SU-DHL-6 (cell line): ENCODE results near the gene C6orf89.

ENCODE experiments used
- H2AFZ ChIP-seq: fragments of 200-600 bp; sonication (generic); 2 replicates; pipeline ENCODE4 v1.6.1; 2014; ENCODE audit warnings: low read depth, mild to moderate bottlenecking, moderate library complexity, mixed read lengths, antibody characterized with exemption, low read length; ENCODE audit not compliant: severe bottlenecking
- H3F3A ChIP-seq: fragments of 200-600 bp; shearing (Covaris generic); 2 replicates; pipeline ENCODE4 v1.6.0; 2016; ENCODE audit warnings: antibody characterized with exemption, mild to moderate bottlenecking; ENCODE audit not compliant: insufficient read depth
- H3K27ac ChIP-seq: fragments of 200-600 bp; sonication (generic); 2 replicates; pipeline ENCODE4 v1.5.1; 2016; ENCODE audit warnings: low read depth, mild to moderate bottlenecking, low read length, moderate library complexity, mixed read lengths
- H3K27me3 ChIP-seq: fragments of 200-600 bp; sonication (generic), shearing (Covaris generic); 2 replicates; pipeline ENCODE4 v1.6.0; 2014; ENCODE audit warnings: mild to moderate bottlenecking, low read length
- H3K36me3 ChIP-seq: fragments of 200-600 bp; sonication (generic); 2 replicates; pipeline ENCODE4 v1.6.1; 2014; ENCODE audit warnings: mild to moderate bottlenecking, low read length, mixed read lengths
- H3K4me2 ChIP-seq: fragments of 300-600, 200-600 bp; shearing (Covaris generic), sonication (generic); 2 replicates; pipeline ENCODE4 v1.6.0; 2014; ENCODE audit warnings: low read length, low read depth, mild to moderate bottlenecking; ENCODE audit not compliant: poor library complexity, severe bottlenecking
- H3K4me3 ChIP-seq: fragments of 200-600 bp; sonication (generic); 2 replicates; pipeline ENCODE4 v1.5.1; 2014; ENCODE audit warnings: antibody characterized with exemption, low read length, mild to moderate bottlenecking, mixed read lengths; ENCODE audit not compliant: insufficient read depth, poor library complexity, severe bottlenecking
- H3K79me2 ChIP-seq: fragments of 200-600 bp; sonication (generic); 2 replicates; pipeline ENCODE4 v1.6.1; 2014; ENCODE audit warnings: mild to moderate bottlenecking, low read length, moderate library complexity; ENCODE audit not compliant: insufficient read depth
- H3K9ac ChIP-seq: fragments of 200-600 bp; sonication (generic); 2 replicates; pipeline ENCODE4 v1.7.0; 2014; ENCODE audit warnings: mild to moderate bottlenecking, low read length
- H3K9me2 ChIP-seq: fragments of 200-600 bp; sonication (generic); replicated peaks from 2 replicates; pipeline ENCODE4 v1.6.1; 2014; ENCODE audit warnings: low read length; ENCODE audit not compliant: insufficient read depth
- H3K9me3 ChIP-seq: fragments of 200-600 bp; sonication (generic); 2 replicates; pipeline ENCODE4 v1.6.1; 2014; ENCODE audit warnings: low read length, mixed read lengths; ENCODE audit not compliant: insufficient read depth
- H4K20me1 ChIP-seq: fragments of 200-600 bp; sonication (generic); 2 replicates; pipeline ENCODE4 v1.6.1; 2014; ENCODE audit warnings: low read depth, mild to moderate bottlenecking, antibody characterized with exemption, low read length, moderate library complexity, mixed read lengths
- EZH2phosphoT487 ChIP-seq: fragments of 200-600 bp; sonication (generic), shearing (Covaris generic); conservative IDR thresholded peaks from 2 replicates; pipeline ENCODE4 v1.6.1; 2018; ENCODE audit warnings: mild to moderate bottlenecking, antibody characterized with exemption, low read length, moderate library complexity, mixed read lengths
- TF ChIP-seq, protein P1 (sequence below): fragments of 200-600 bp; sonication (generic); IDR thresholded peaks from one replicate; pipeline ENCODE4 v1.5.1; 2017; ENCODE audit warnings: antibody characterized with exemption, mild to moderate bottlenecking, low read length, moderate library complexity; ENCODE audit not compliant: insufficient read depth, poor library complexity, severe bottlenecking

The C6orf89 gene

GRCh38 chr6:36862848-36863382 is 22.8 kb upstream of the C6orf89 start:
- no peak overlapping the region for H3K9ac ChIP-seq
- no peak overlapping the region for H3K4me3 ChIP-seq
- H3K9me2 ChIP-seq: no peaks in the 10 kb centered on the region
- peaks cover 25% of the 10 kb centered on the region for H3K36me3 ChIP-seq
- peaks cover 5% of the 10 kb centered on the region; the same call in 1 of the 2 replicates for H4K20me1 ChIP-seq
- H2AFZ ChIP-seq: no peak overlapping the region
- TF ChIP-seq, protein P1, sequence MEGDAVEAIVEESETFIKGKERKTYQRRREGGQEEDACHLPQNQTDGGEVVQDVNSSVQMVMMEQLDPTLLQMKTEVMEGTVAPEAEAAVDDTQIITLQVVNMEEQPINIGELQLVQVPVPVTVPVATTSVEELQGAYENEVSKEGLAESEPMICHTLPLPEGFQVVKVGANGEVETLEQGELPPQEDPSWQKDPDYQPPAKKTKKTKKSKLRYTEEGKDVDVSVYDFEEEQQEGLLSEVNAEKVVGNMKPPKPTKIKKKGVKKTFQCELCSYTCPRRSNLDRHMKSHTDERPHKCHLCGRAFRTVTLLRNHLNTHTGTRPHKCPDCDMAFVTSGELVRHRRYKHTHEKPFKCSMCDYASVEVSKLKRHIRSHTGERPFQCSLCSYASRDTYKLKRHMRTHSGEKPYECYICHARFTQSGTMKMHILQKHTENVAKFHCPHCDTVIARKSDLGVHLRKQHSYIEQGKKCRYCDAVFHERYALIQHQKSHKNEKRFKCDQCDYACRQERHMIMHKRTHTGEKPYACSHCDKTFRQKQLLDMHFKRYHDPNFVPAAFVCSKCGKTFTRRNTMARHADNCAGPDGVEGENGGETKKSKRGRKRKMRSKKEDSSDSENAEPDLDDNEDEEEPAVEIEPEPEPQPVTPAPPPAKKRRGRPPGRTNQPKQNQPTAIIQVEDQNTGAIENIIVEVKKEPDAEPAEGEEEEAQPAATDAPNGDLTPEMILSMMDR: no peak
- no peak for TF ChIP-seq EZH2phosphoT487
- no peak overlapping the region for H3K27ac ChIP-seq
- no peaks in the 10 kb centered on the region for H3K9me3 ChIP-seq
- no peaks in the 10 kb centered on the region for H3F3A ChIP-seq
- H3K27me3 ChIP-seq: no peaks in the 10 kb centered on the region
- H3K79me2 ChIP-seq: peaks cover 97% of the 10 kb centered on the region
- no peak overlapping the region for H3K4me2 ChIP-seq

- H3K9me2 ChIP-seq: no peaks in the 10 kb centered on the region
- peaks cover 5% of the 10 kb centered on the region; the same call in 1 of the 2 replicates for H4K20me1 ChIP-seq
- H3K36me3 ChIP-seq: peaks cover 25% of the 10 kb centered on the region
- no peak overlapping the region for H3K4me3 ChIP-seq
- H3K27me3 ChIP-seq: no peaks in the 10 kb centered on the region
- no peaks in the 10 kb centered on the region for H3K9me3 ChIP-seq
- H3K27ac ChIP-seq: no peak overlapping the region
- H3K9ac ChIP-seq: no peak overlapping the region
- H3K79me2 ChIP-seq: peaks cover 96% of the 10 kb centered on the region
- TF ChIP-seq EZH2phosphoT487: no peak
- TF ChIP-seq, protein P1: no peak
- H3K4me2 ChIP-seq: no peak overlapping the region
- no peaks in the 10 kb centered on the region for H3F3A ChIP-seq
- no peak overlapping the region for H2AFZ ChIP-seq
These were observed 21.8 kb upstream of the C6orf89 start for GRCh38 chr6:36863670-36864540.

DNA sequence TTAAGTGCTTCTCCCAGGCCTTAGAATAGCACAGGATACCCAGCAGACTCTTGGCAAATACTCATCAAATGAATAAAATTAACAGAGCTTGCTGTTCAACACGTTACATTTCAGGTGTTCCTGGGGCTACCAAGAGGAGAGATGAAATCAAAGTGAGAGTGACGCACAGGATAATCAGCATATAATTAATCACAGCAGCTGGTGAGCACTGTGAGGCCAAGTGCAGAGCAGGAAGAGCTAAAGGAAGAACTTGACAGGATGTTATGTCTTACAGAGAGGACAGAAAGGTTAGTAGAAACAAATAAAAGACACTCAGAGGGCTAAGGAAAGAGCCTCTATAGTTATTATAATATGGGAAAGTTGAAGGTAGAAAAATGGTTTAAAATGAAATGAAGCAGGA is 19.9 kb upstream of the C6orf89 start:
- Histone ChIP-seq H3K4me2 (no peak overlapping the region), H3K36me3 (peaks cover 29% of the 10 kb centered on the region), H3K9ac (no peak overlapping the region), H4K20me1 (no peaks in the 10 kb centered on the region; the same call in 1 of the 2 replicates), H2AFZ (no peak overlapping the region), H3K9me2 (no peaks in the 10 kb centered on the region), H3K27ac (no peak overlapping the region), H3K79me2 (peaks cover 97% of the 10 kb centered on the region), H3K9me3 (no peaks in the 10 kb centered on the region), H3F3A (no peaks in the 10 kb centered on the region; the same call in 1 of the 2 replicates), H3K4me3 (no peak overlapping the region), H3K27me3 (no peaks in the 10 kb centered on the region)
- TF ChIP-seq, protein P1: no peak
- no peak for TF ChIP-seq EZH2phosphoT487
